SJSA1 (cell line): Measurements from ENCODE around the gene HCN2. TPM values are rescaled to one million over a fixed set of nuclear protein-coding genes. Genes with fewer than 3 reads are reported as not detected.
A peak's percentile ranks its signal among the peaks of the same experiment; 100 is the strongest.
"Not testable (repeated sequence)": the region's sequence is repeated elsewhere in the genome, so short reads cannot be mapped to it uniquely, and the experiment has no call there.

ENCODE experiments used
- DNase-seq, 2 experiments: peaks; one replicate each; pipeline ENCODE4 v3.0.0-alpha.2; 2015 to 2020; ENCODE audit warnings: low spot score in 2 of 2, low read depth in 1 of 2
- H3K27ac ChIP-seq: fragments of 250-450 bp; sonication (Bioruptor Pico); 2 replicates; pipeline ENCODE4 v1.5.1; 2020; ENCODE audit warnings: mild to moderate bottlenecking, moderate library complexity
- H3K27me3 ChIP-seq: fragments of 250-450 bp; sonication (Bioruptor Pico); replicated peaks from 2 replicates; pipeline ENCODE4 v1.5.1; 2020; ENCODE audit warnings: mild to moderate bottlenecking, moderate library complexity
- H3K36me3 ChIP-seq: fragments of 250-450 bp; sonication (Bioruptor Pico); 2 replicates; pipeline ENCODE4 v1.5.1; 2020; ENCODE audit warnings: mild to moderate bottlenecking
- H3K4me1 ChIP-seq: fragments of 250-450 bp; sonication (Bioruptor Pico); replicated peaks from 2 replicates; pipeline ENCODE4 v1.6.1; 2021; ENCODE audit warnings: mild to moderate bottlenecking
- H3K4me3 ChIP-seq: fragments of 250-450 bp; sonication (Bioruptor Pico); 2 replicates; pipeline ENCODE4 v1.5.1; 2020; ENCODE audit warnings: mild to moderate bottlenecking
- H3K9me3 ChIP-seq: fragments of 250-450 bp; sonication (Bioruptor Pico); replicated peaks from 2 replicates; pipeline ENCODE4 v1.5.1; 2020; ENCODE audit warnings: mild to moderate bottlenecking
- total RNA-seq: library from RNA; depleted of rRNA; stranded (reverse); fragments of >200 nt; shearing (Covaris generic); gene quantifications from 2 replicates; pipeline ENCODE4 v1.2.3, GENCODE V29; 2014

HCN2 gene
- total RNA-seq, 1 experiment from 2014 or later, result 4.3 TPM

DNA sequence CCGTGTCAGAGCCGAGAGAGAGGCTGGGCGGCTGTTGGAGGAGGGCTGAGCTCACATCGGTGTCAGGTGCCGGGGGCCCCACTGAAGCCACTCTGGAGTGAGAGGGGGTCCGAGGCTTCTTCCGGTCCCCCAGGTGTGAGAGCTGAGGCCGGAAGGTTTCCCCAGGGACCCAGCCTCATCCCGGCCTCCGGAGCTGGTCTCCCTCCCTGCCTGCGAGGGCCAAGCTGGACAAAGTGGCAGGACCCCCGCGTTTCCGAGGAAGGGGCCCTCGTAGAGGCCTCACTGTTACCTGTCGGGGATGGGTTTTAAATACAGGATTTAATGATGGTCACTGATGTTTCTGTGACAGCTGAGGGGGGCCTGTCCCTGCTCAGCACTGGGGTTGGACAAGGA lies 6.6 kb downstream of the HCN2 start:
- Histone ChIP-seq H3K27me3 (peaks cover 6% of the 10 kb centered on the region), H3K9me3 (0 out of 2 replicates have a peak, but pooled peaks cover under 1% of the 10 kb centered on the region), H3K36me3 (no peaks in the 10 kb centered on the region), H3K4me1 (peaks cover under 1% of the 10 kb centered on the region; the same call in 1 of the 2 replicates), H3K27ac (no peak overlapping the region), H3K4me3 (no peak overlapping the region)
- no peak for DNase-seq

DNA sequence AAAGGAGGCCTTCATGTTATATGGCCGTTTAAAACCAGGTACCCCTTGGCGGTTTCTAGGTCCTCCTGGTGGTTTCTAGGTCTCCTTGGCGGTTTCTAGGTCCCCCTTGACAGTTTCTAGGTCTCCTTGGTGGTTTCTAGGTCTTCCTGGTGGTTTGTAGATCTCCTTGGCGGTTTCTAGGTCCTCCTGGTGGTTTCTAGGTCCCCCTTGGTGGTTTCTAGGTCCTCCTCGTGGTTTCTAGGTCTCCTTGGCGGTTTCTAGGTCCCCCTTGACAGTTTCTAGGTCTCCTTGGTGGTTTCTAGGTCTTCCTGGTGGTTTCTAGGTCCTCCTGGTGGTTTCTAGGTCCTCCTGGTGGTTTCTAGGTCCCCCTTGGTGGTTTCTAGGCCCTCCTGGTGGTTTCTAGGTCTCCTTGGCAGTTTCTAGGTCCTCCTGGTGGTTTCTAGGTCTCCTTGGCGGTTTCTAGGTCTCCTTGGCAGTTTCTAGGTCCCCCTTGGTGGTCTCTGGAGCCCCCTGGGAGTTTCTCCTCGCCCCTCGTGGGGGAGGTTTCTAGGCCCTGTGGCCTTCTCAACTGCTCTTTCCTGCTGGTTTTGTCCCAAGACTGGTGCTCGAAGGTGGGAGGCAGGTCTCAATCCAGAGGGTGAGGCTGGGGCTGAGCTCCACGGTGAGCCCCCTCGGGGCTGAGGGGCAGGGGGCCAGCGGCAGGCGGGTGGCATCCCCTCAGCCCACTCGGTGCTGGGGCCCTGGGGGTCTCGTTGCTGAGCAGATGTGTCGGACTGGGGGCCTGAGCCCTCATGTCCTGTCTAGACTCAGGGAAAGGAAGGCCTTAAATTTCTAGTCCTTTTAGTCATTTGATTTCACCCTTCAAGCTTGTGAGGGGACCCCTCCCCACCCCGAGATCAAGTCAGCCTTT lies 8.0 kb downstream of the HCN2 start:
- DNase-seq, result no peak
- no peak overlapping the region for H3K27ac ChIP-seq
- H3K36me3 ChIP-seq, result no peaks in the 10 kb centered on the region
- H3K27me3 ChIP-seq, result no peaks in the 10 kb centered on the region
- H3K4me1 ChIP-seq, result no peaks in the 10 kb centered on the region
- H3K4me3 ChIP-seq, result no peak overlapping the region
- H3K9me3 ChIP-seq, result no peaks in the 10 kb centered on the region

DNA sequence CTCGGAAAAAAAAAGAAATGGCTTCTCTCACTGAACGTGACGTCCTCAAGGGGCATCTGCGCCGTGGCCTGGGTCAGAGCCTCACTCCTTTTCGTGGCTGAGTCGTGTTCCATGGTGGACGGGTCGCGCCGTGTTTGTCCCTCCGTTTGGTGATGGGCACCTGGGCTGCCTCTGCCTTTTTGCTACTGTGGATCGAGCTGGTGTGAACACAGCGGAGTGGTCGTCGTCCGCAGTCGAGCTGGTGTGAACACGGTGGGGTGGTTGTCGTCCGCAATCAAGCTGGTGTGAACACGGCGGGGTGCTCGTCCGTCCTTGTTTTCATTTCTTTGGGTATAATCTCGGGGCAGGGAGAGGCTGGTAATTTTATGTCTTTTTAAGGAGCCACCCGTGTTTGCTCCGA lies 11.6 kb downstream of the HCN2 start:
- Histone ChIP-seq H3K9me3 (no peaks in the 10 kb centered on the region), H3K4me1 (no peaks in the 10 kb centered on the region), H3K4me3 (no peak overlapping the region), H3K36me3 (no peaks in the 10 kb centered on the region), H3K27ac (no peak overlapping the region), H3K27me3 (no peaks in the 10 kb centered on the region)
- no peak for DNase-seq

DNA sequence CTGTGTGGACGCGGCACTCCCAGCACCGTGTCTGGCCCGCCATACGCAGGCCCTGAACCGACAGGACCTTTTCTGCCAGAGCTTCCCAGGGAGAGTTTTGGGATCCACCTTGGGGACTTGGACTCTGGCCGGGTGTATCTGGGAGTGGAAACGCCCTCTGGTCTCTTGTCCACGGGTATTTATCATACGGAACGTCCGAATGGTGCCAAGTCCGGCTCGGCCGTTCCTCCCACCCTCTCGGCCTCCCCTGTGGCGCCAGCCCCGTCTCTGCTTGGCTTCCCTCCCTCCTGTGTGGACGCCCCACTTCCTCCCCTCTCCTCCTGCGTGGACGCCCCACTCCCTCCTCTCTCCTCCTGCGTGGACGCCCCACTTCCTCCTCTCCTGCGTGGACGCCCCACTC lies 12.1 kb downstream of the HCN2 start:
- Histone ChIP-seq H3K27me3 (no peaks in the 10 kb centered on the region), H3K36me3 (no peaks in the 10 kb centered on the region), H3K4me1 (no peaks in the 10 kb centered on the region), H3K4me3 (no peak overlapping the region), H3K27ac (no peak overlapping the region), H3K9me3 (no peaks in the 10 kb centered on the region)
- no peak for DNase-seq

DNA sequence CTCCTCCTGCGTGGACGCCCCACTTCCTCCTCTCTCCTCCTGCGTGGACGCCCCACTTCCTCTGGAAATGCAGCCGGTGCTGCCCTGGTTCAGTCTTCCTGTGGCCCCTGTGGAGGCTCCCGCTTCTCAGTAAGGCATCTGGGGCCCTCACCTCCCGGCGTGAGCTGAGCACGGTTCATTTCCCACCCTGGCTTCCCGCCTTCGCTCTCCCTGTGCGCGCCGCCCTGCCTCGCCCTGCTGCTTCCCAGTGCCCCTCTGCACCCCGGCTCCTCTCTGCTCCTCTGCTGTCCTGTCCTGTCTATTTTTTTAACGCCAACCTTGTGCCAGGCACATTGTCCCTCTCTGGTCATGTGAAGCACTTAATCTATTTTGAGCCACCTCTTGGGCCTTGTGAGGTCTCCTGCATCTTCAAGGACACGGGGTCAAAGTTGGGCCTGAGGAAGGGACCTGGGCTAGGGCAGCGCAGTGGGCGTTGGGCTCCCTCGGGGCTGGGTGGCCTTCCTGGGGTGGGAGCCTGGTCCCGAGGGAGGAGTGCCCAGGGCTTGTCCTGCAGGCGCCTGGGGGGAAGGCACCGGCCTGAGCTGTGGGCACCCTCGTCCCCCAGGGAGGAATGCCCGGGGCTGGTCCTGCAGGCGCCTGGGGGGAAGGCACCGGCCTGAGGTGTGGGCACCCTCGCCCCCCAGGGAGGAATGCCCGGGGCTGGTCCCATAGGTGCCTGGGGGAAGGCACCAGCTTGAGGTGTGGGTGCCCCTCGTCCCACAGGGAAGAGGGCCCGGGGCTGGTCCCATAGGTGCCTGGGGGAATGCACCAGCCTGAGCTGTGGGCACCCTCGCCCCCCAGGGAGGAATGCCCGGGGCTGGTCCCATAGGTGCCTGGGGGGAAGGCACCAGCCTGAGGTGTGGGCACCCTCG lies 13.0 kb downstream of the HCN2 start:
- no peaks in the 10 kb centered on the region for H3K9me3 ChIP-seq
- H3K36me3 ChIP-seq, result no peaks in the 10 kb centered on the region
- H3K4me1 ChIP-seq, result no peaks in the 10 kb centered on the region
- no peak overlapping the region for H3K4me3 ChIP-seq
- no peaks in the 10 kb centered on the region for H3K27me3 ChIP-seq
- no peak overlapping the region for H3K27ac ChIP-seq
- no peak for DNase-seq

DNA sequence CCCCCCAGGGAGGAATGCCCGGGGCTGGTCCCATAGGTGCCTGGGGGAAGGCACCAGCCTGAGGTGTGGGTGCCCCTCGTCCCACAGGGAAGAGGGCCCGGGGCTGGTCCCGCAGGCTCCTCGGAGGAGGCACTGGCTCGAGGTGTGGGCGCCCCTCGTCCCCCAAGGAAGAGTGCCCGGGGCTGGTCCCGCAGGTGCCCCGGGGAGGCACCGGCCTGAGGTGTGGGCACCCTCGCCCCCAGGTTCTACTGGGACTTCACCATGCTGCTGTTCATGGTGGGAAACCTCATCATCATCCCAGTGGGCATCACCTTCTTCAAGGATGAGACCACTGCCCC lies 13.6 kb downstream of the HCN2 start:
- DNase-seq, H3K36me3 ChIP-seq, H3K27ac ChIP-seq, H3K4me1 ChIP-seq, H3K4me3 ChIP-seq, H3K27me3 ChIP-seq, H3K9me3 ChIP-seq: not testable (repeated sequence)

DNA sequence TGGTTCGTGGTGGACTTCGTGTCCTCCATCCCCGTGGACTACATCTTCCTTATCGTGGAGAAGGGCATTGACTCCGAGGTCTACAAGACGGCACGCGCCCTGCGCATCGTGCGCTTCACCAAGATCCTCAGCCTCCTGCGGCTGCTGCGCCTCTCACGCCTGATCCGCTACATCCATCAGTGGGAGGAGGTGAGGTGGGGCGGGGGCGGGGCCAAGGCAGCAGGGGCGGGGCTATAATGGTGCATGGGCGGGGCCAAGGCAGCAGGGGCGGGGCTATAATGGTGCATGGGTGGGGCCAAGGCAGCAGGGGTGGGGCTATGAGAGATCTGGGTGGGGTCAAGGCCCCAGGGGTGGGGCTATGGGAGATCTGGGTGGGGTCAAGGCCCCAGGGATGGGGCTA lies 14.1 kb downstream of the HCN2 start:
- not testable (repeated sequence) for H3K4me3 ChIP-seq, H3K27me3 ChIP-seq, H3K4me1 ChIP-seq, H3K36me3 ChIP-seq, H3K9me3 ChIP-seq, DNase-seq, H3K27ac ChIP-seq

DNA sequence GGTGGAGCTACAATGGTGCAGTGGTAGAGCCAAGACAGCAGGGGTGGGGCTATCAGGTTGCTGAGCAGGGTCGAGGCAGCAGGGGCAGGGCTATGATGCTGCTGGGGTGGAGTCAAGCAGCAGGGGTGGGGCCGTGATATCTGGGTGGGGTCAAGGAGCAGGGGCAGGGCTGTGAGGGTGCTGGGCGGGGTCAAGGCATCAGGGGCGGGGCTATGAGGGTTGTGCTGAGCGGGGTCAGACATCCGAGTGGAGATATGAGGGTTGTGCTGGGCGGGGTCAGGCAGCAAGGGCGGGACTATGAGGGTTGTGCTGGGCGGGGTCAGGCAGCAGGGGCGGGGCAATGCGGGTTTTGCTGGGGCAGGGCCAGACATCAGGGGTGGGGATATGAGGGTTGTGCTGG lies 14.7 kb downstream of the HCN2 start:
- no peak for DNase-seq
- H3K27me3 ChIP-seq, result no peaks in the 10 kb centered on the region

DNA sequence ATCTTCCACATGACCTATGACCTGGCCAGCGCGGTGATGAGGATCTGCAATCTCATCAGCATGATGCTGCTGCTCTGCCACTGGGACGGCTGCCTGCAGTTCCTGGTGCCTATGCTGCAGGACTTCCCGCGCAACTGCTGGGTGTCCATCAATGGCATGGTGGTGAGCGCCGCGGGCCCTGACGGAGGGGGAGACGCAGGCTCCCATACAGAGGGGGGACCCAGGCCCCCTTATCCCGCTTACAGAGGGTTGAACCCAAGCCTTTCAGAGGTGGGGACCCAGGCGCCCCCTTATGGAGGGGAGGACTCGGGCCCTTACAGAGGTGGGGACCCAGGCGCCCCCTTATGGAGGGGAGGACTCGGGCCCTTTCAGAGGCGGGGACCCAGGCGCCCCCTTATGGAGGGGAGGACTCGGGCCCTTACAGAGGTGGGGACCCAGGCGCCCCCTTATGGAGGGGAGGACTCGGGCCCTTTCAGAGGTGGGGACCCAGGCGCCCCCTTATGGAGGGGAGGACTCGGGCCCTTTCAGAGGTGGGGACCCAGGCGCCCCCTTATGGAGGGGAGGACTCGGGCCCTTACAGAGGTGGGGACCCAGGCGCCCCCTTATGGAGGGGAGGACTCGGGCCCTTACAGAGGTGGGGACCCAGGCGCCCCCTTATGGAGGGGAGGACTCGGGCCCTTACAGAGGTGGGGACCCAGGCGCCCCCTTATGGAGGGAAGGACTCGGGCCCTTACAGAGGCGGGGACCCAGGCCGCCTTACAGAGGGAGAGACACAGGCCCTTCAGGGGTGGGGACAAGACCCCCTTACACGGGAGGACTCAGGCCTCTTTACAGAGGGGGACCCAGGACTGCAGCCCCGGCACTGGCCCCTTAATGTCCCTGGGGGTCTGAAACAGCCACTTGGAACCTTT lies 15.6 kb downstream of the HCN2 start:
- DNase-seq, H3K9me3 ChIP-seq, H3K4me3 ChIP-seq, H3K27me3 ChIP-seq, H3K27ac ChIP-seq, H3K36me3 ChIP-seq: not testable (repeated sequence)
- peaks cover 21% of the 10 kb centered on the region for H3K4me1 ChIP-seq

More for the DNA sequence above, 14.7 kb downstream of the HCN2 start:
- H3K27ac ChIP-seq, result no peak overlapping the region
- H3K4me3 ChIP-seq, result no peak overlapping the region
- no peaks in the 10 kb centered on the region; the same call in 1 of the 2 replicates for H3K9me3 ChIP-seq
- peaks cover 11% of the 10 kb centered on the region for H3K4me1 ChIP-seq
- no peaks in the 10 kb centered on the region; the same call in 1 of the 2 replicates for H3K36me3 ChIP-seq

DNA sequence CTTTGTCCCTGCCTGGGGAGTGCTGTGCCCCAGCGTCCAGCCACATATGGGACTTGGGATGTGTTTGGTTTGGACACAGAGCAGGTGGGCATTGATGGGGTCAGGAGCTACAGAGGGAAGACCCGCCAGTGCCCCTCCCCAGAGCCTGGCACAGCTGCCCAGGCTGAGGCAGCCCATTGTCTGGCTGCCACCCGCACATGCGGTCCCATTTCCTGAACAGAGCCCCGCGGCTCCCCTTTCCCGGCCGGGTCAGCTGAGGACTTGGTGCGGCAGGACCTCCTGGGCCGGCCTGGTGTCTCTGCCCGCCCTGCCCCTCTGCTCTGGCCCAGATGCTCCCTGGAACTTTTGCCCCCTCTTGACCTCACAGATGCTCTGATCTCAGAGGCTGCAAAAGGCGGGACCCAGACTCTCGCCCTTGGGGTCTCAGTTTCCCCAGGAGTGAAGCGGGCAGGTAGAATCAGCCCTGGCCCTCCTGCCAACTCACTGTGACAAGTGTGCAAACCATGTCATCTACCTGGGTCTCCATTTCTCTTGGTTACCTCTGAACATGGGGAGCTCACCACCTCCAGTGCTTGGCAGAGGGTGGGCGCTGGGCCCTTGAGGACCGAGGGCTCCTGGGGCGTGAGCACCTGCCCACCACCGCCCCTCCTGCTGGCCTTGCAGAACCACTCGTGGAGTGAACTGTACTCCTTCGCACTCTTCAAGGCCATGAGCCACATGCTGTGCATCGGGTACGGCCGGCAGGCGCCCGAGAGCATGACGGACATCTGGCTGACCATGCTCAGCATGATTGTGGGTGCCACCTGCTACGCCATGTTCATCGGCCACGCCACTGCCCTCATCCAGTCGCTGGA lies 17.8 kb downstream of the HCN2 start:
- no peak for DNase-seq
- peaks cover 11% of the 10 kb centered on the region; the same call in 1 of the 2 replicates for H3K36me3 ChIP-seq
- no peak overlapping the region for H3K27ac ChIP-seq

DNA sequence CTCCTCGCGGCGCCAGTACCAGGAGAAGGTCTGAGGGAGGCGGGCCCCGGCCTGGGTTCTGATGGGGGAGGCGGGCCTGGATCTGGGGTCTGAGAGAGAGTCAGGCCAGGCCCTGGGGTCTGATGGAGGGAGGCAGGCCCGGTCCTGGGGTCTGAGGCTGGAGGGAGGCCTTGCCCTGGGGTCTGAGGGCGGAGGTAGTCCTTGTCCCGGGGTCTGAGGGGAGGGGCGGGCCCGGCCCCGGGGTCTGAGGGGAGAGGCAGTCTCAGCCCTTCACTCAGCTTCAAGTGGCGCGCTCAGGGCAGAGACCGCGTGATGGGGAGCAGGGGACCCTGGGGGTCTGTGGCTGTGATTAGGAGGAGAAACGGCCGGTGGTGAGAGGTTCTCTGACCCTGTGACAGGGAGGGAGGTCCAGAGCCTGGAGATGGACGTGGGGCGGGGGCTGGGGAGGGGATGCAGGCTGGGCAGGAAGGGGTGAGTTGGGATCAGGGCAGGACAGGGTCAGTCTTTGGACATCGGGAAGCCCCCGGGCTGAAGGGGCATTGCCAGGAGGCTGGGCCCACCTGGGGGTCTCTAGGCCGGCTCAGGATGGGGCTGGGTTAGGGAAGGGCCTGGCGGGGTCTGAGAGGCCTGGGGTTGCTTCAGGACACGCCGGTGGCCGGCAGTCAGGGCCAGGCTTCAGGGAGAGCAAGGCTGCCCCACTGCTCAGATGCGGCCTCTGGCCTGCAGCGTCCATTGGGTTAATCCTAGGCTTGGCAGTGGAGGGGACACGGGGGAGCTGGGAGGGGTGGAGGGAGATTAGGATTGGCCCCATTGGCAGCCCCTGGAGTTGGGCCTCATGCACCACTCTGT lies 18.7 kb downstream of the HCN2 start:
- Histone ChIP-seq H3K27ac (no peak overlapping the region), H3K4me1 (peaks cover 38% of the 10 kb centered on the region), H3K36me3 (peaks cover 17% of the 10 kb centered on the region), H3K4me3 (no peak overlapping the region), H3K27me3 (no peaks in the 10 kb centered on the region), H3K9me3 (no peaks in the 10 kb centered on the region; the same call in 1 of the 2 replicates)
- no peak for DNase-seq

More for the DNA sequence above, 17.8 kb downstream of the HCN2 start:
- H3K9me3 ChIP-seq, result no peaks in the 10 kb centered on the region; the same call in 1 of the 2 replicates
- peaks cover 38% of the 10 kb centered on the region for H3K4me1 ChIP-seq
- H3K27me3 ChIP-seq, result no peaks in the 10 kb centered on the region
- no peak overlapping the region for H3K4me3 ChIP-seq

DNA sequence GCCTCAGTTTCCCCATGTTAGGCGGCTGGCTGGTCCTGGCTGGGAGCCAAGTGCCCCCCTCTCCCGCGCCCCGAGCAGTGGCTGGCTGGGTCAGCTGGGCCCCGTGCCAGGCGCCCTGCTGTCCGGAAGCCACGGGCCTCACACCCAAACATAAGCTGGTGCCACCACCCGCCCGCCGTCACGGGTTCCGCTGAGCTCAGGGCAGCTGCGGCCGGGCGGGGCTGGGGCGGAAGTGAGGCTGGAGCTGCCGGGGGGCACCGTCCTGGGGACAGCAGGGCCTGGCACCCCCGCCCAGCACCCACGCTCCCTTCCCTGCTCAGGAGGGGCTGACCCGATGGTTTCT lies 19.3 kb downstream of the HCN2 start:
- Histone ChIP-seq H3K27me3 (no peaks in the 10 kb centered on the region), H3K4me1 (peaks cover 38% of the 10 kb centered on the region), H3K9me3 (no peaks in the 10 kb centered on the region; the same call in 1 of the 2 replicates), H3K4me3 (no peak overlapping the region), H3K36me3 (peaks cover 17% of the 10 kb centered on the region), H3K27ac (peak overlapping the region; percentile 42; the same call in 1 of the 2 replicates)
- DNase-seq, result no peak
